ENCODE results near the gene GOLGA5. TPM values are rescaled to one million over a fixed set of nuclear protein-coding genes. Genes with fewer than 3 reads are reported as not detected.

GOLGA5 gene
- total RNA-seq, 1 experiment from 2014 or later, result 23.5 TPM

GRCh38 chr14:92887157-92887556 lies 93.1 kb downstream of the GOLGA5 start:
- H4K20me1 ChIP-seq (ENCODE audit: low read length), result no peaks in the 10 kb centered on the region
- intact Hi-C loops (cut with micrococcal nuclease), result no loop called here
- TF ChIP-seq EZH2 (IDR thresholded peaks at IDR 0.05; ENCODE audit: low read length, unreplicated experiment) (no peak), EZH2phosphoT487 (IDR thresholded peaks at IDR 0.05; ENCODE audit: borderline replicate concordance, low read length) (no peak), CTCF (conservative IDR thresholded peaks at IDR 0.05; ENCODE audit: low read depth, low read length) (no peak)

GRCh38 chr14:92888896-92889295 lies 94.8 kb downstream of the GOLGA5 start:
- no peaks in the 10 kb centered on the region for H4K20me1 ChIP-seq (ENCODE audit: low read length)
- no peak overlapping the region for H2AFZ ChIP-seq (ENCODE audit: low read length)
- no TSS peak for BruUV-seq (replicated peaks)
- intact Hi-C loops (cut with micrococcal nuclease), result no loop called here
- POLR2A ChIA-PET (ENCODE audit: unreplicated experiment), result no interaction called here
- TF ChIP-seq EZH2 (IDR thresholded peaks at IDR 0.05; ENCODE audit: low read length, unreplicated experiment) (no peak), EZH2phosphoT487 (IDR thresholded peaks at IDR 0.05; ENCODE audit: borderline replicate concordance, low read length) (no peak), CTCF (conservative IDR thresholded peaks at IDR 0.05; ENCODE audit: low read depth, low read length) (no peak)
- no peaks in the 10 kb centered on the region for H3K9me2 ChIP-seq (replicated peaks; ENCODE audit: low read length)
- H3K27ac ChIP-seq (ENCODE audit: low read length), result no peak overlapping the region
- ATAC-seq (no peak), DNase-seq (no peak)
- H3F3A ChIP-seq (ENCODE audit: low read length, unreplicated experiment), result no peaks in the 10 kb centered on the region
- no peak overlapping the region for H3K4me2 ChIP-seq (ENCODE audit: low read length)
- CTCF ChIA-PET, result no interaction called here
- no peak overlapping the region for H3K9ac ChIP-seq (ENCODE audit: low read length)
- H3K9me3 ChIP-seq (ENCODE audit: low read length), result peaks cover 8% of the 10 kb centered on the region; the same call in 1 of the 2 replicates
- no peak overlapping the region for H3K4me3 ChIP-seq (ENCODE audit: low read length)
- H3K79me2 ChIP-seq (ENCODE audit: low read length), result no peaks in the 10 kb centered on the region
- H3K36me3 ChIP-seq (ENCODE audit: low read depth, low read length), result no peaks in the 10 kb centered on the region
- H3K27me3 ChIP-seq (ENCODE audit: low read length), result peaks cover 23% of the 10 kb centered on the region
- H3K4me1 ChIP-seq (ENCODE audit: insufficient read depth, low read length), result no peaks in the 10 kb centered on the region

More at GRCh38 chr14:92887157-92887556, 93.1 kb downstream of the GOLGA5 start:
- Histone ChIP-seq H3K79me2 (ENCODE audit: low read length) (no peaks in the 10 kb centered on the region), H3K4me2 (ENCODE audit: low read length) (no peak overlapping the region), H3K4me1 (ENCODE audit: insufficient read depth, low read length) (no peaks in the 10 kb centered on the region), H3K36me3 (ENCODE audit: low read depth, low read length) (no peaks in the 10 kb centered on the region), H3K9me2 (replicated peaks; ENCODE audit: low read length) (no peaks in the 10 kb centered on the region), H2AFZ (ENCODE audit: low read length) (no peak overlapping the region), H3K9ac (ENCODE audit: low read length) (no peak overlapping the region), H3K27ac (ENCODE audit: low read length) (no peak overlapping the region), H3F3A (ENCODE audit: low read length, unreplicated experiment) (no peaks in the 10 kb centered on the region), H3K27me3 (ENCODE audit: low read length) (peaks cover 27% of the 10 kb centered on the region), H3K4me3 (ENCODE audit: low read length) (no peak overlapping the region), H3K9me3 (ENCODE audit: low read length) (no peaks in the 10 kb centered on the region)
- ATAC-seq, result no peak
- no peak for DNase-seq
- ChIA-PET POLR2A (ENCODE audit: unreplicated experiment) (no interaction called here), CTCF (no interaction called here)
- BruUV-seq (replicated peaks), result no TSS peak

Other genes with a start within 250 kb of the GOLGA5 start
- 44.5 and 46.8 TPM in 2 replicates for gene LGMN, start 45.7 kb upstream of the GOLGA5 start, total RNA-seq (2014; rRNA removed)
- gene CHGA, start 128.8 kb downstream of the GOLGA5 start, total RNA-seq (2014; rRNA removed), result not detected in 2 replicates

All from PC-3 (cell line).